ENCODE measurements around the gene SHROOM3.

Gene SHROOM3

GRCh38 chr4:76588274-76588673 lies 153.2 kb downstream of the SHROOM3 start:
- TF ChIP-seq SIN3A (IDR thresholded peaks at IDR 0.05; ENCODE audit: borderline replicate concordance, insufficient read depth, low read length): no peak
- TF ChIP-seq REST (IDR thresholded peaks at IDR 0.05; ENCODE audit: insufficient read depth in 1 of 2, low read depth in 2 of 2, low read length in 2 of 2): no peak
- no peak for TF ChIP-seq FOXP2 (optimal IDR thresholded peaks at IDR 0.05; ENCODE audit: borderline replicate concordance, extremely low read depth, extremely low read length, insufficient read depth)
- TF ChIP-seq TAF1 (IDR thresholded peaks at IDR 0.05; ENCODE audit: borderline replicate concordance, insufficient read depth, low read length): no peak
- no peak for TF ChIP-seq POLR2AphosphoS5 (IDR thresholded peaks at IDR 0.05; ENCODE audit: low read depth, low read length)

GRCh38 chr4:76589402-76589801 lies 154.4 kb downstream of the SHROOM3 start:
- TF ChIP-seq POLR2AphosphoS5 (IDR thresholded peaks at IDR 0.05; ENCODE audit: low read depth, low read length) (no peak), SIN3A (IDR thresholded peaks at IDR 0.05; ENCODE audit: borderline replicate concordance, insufficient read depth, low read length) (no peak), FOXP2 (optimal IDR thresholded peaks at IDR 0.05; ENCODE audit: borderline replicate concordance, extremely low read depth, extremely low read length, insufficient read depth) (no peak), TAF1 (IDR thresholded peaks at IDR 0.05; ENCODE audit: borderline replicate concordance, insufficient read depth, low read length) (no peak), REST (IDR thresholded peaks at IDR 0.05; ENCODE audit: insufficient read depth in 1 of 2, low read depth in 2 of 2, low read length in 2 of 2) (no peak)

GRCh38 chr4:76589872-76590797 lies 155.1 kb downstream of the SHROOM3 start:
- TF ChIP-seq FOXP2 (optimal IDR thresholded peaks at IDR 0.05; ENCODE audit: borderline replicate concordance, extremely low read depth, extremely low read length, insufficient read depth) (no peak), SIN3A (IDR thresholded peaks at IDR 0.05; ENCODE audit: borderline replicate concordance, insufficient read depth, low read length) (no peak), POLR2AphosphoS5 (IDR thresholded peaks at IDR 0.05; ENCODE audit: low read depth, low read length) (no peak), REST (IDR thresholded peaks at IDR 0.05; ENCODE audit: insufficient read depth in 1 of 2, low read depth in 2 of 2, low read length in 2 of 2) (no peak), TAF1 (IDR thresholded peaks at IDR 0.05; ENCODE audit: borderline replicate concordance, insufficient read depth, low read length) (no peak)

GRCh38 chr4:76590798-76591281 lies 155.8 kb downstream of the SHROOM3 start:
- TF ChIP-seq SIN3A (IDR thresholded peaks at IDR 0.05; ENCODE audit: borderline replicate concordance, insufficient read depth, low read length) (no peak), REST (IDR thresholded peaks at IDR 0.05; ENCODE audit: insufficient read depth in 1 of 2, low read depth in 2 of 2, low read length in 2 of 2) (no peak), FOXP2 (optimal IDR thresholded peaks at IDR 0.05; ENCODE audit: borderline replicate concordance, extremely low read depth, extremely low read length, insufficient read depth) (no peak), POLR2AphosphoS5 (IDR thresholded peaks at IDR 0.05; ENCODE audit: low read depth, low read length) (no peak), TAF1 (IDR thresholded peaks at IDR 0.05; ENCODE audit: borderline replicate concordance, insufficient read depth, low read length) (no peak)

All from PFSK-1 (cell line).